GM12878 (cell line): ENCODE measurements around the gene FPR1. TPM values are rescaled to one million over a fixed set of nuclear protein-coding genes. Genes with fewer than 3 reads are reported as not detected.

ENCODE experiments used
- ATAC-seq: fragments of 200-7000 bp; cut with Tn5 transposase; 3 replicates; pipeline ENCODE4 v1.9.1; 2020; ENCODE audit warnings: mild to moderate bottlenecking, moderate library complexity
- BruUV-seq: library from RNA; stranded (reverse); fragments of 400-500 nt; replicated peaks from 2 replicates; lab custom pipeline; 2021; lab: Mats Ljungman, UMichigan
- CTCF ChIA-PET: fragments of 300-600 bp; sonication (Branson Sonifier 250); formaldehyde crosslinking; extraction: SDS; loops from one replicate; lab custom pipeline; 2021; ENCODE audit warnings: inconsistent platforms; lab: Yijun Ruan, JAX
- POLR2A ChIA-PET: fragments of 350-600 bp; formaldehyde crosslinking; extraction: SDS; loops from one replicate; lab custom pipeline; 2021; ENCODE audit warnings: inconsistent platforms; lab: Charles Lee
- RAD21 ChIA-PET: fragments of 300-600 bp; sonication (Branson Sonifier 250); formaldehyde crosslinking; loops from one replicate; lab custom pipeline; 2023; ENCODE audit warnings: antibody characterized with exemption; ENCODE audit not compliant: unreplicated experiment; lab: Charles Lee
- SMC1A ChIA-PET: fragments of 300-600 bp; sonication (Branson Sonifier 250); formaldehyde crosslinking; loops from one replicate; lab custom pipeline; 2023; ENCODE audit not compliant: unreplicated experiment, uncharacterized antibody; lab: Charles Lee
- DNase-seq: peaks from one replicate; pipeline ENCODE4 v3.0.0-alpha.2; 2011; ENCODE audit warnings: low read depth, low spot score
- FAIRE-seq: peaks from 3 replicates; lab custom pipeline; 2011; peaks lifted over from hg19 to GRCh38; lab: Jason Lieb, UNC
- H2AFZ ChIP-seq: 2 replicates; pipeline ENCODE4 v1.6.0; 2011; ENCODE audit warnings: low read depth, low read length, control low read depth; ENCODE audit not compliant: control insufficient read depth
- H3K27ac ChIP-seq: 2 replicates; pipeline ENCODE4 v1.5.1; 2011; ENCODE audit warnings: control low read depth; ENCODE audit not compliant: control insufficient read depth, insufficient read depth
- H3K27me3 ChIP-seq, 2 experiments: replicated peaks in 1 of 2; 2 replicates each; pipeline versions ENCODE4 v1.6.0 to v1.6.1; 2011; ENCODE audit warnings: low read length in 1 of 2; ENCODE audit not compliant: control insufficient read depth in 2 of 2, insufficient read depth in 2 of 2
- H3K36me3 ChIP-seq, 2 experiments: 2 replicates each; pipeline ENCODE4 v1.5.1; 2011; ENCODE audit warnings: low read length in 1 of 2; ENCODE audit not compliant: control insufficient read depth in 2 of 2, insufficient read depth in 2 of 2
- H3K4me1 ChIP-seq: 2 replicates; pipeline ENCODE4 v1.6.1; 2011; ENCODE audit warnings: mild to moderate bottlenecking, low read length, moderate library complexity, mixed read lengths; ENCODE audit not compliant: control insufficient read depth, insufficient read depth
- H3K4me2 ChIP-seq: 2 replicates; pipeline ENCODE4 v1.6.0; 2011; ENCODE audit warnings: control low read depth; ENCODE audit not compliant: control insufficient read depth, insufficient read depth
- H3K4me3 ChIP-seq: fragments of 200-600 bp; sonication (generic); 2 replicates; pipeline ENCODE4 v1.5.1; 2016
- H3K79me2 ChIP-seq: 2 replicates; pipeline ENCODE4 v1.6.0; 2011; ENCODE audit warnings: low read length; ENCODE audit not compliant: control insufficient read depth, insufficient read depth
- H3K9ac ChIP-seq: 2 replicates; pipeline ENCODE4 v1.8.0; 2011; ENCODE audit warnings: low read length, control low read depth, mixed read lengths; ENCODE audit not compliant: control insufficient read depth, insufficient read depth
- H3K9me3 ChIP-seq: replicated peaks from 3 replicates; pipeline ENCODE4 v1.5.1; 2011; ENCODE audit warnings: mild to moderate bottlenecking, low read length; ENCODE audit not compliant: control insufficient read depth, insufficient read depth
- H4K20me1 ChIP-seq: 2 replicates; pipeline ENCODE4 v1.6.0; 2011; ENCODE audit not compliant: control insufficient read depth, insufficient read depth
- BMI1 ChIP-seq: fragments of 450-650 bp; IDR thresholded peaks from 2 replicates; pipeline ENCODE4 v1.6.1; 2016; ENCODE audit warnings: mild to moderate bottlenecking, moderate library complexity, borderline replicate concordance
- E2F8 ChIP-seq: fragments of 450-650 bp; IDR thresholded peaks from 2 replicates; pipeline ENCODE4 v1.6.1; 2018; ENCODE audit warnings: mild to moderate bottlenecking, low read depth, moderate library complexity; ENCODE audit not compliant: partially characterized antibody
- IRF4 ChIP-seq: IDR thresholded peaks from 2 replicates; pipeline ENCODE4 v1.6.1; 2011; ENCODE audit warnings: low read depth, low read length
- JUND ChIP-seq: IDR thresholded peaks from 2 replicates; pipeline ENCODE4 v1.6.1; 2012; ENCODE audit warnings: low read depth, mild to moderate bottlenecking, low read length, improper control_type of control experiment, moderate library complexity
- MEF2A ChIP-seq: IDR thresholded peaks from 2 replicates; pipeline ENCODE4 v1.6.1; 2011; ENCODE audit warnings: low read depth, mild to moderate bottlenecking, low read length, moderate library complexity; ENCODE audit not compliant: insufficient read depth
- SMAD5 ChIP-seq: IDR thresholded peaks from 2 replicates; pipeline ENCODE4 v1.6.1; 2016; ENCODE audit warnings: antibody characterized with exemption, low read depth
- SMC3 ChIP-seq: IDR thresholded peaks from 2 replicates; pipeline ENCODE4 v1.6.1; 2011; ENCODE audit warnings: low read length, improper control_type of control experiment, borderline replicate concordance
- SREBF1 ChIP-seq: IDR thresholded peaks from 2 replicates; pipeline ENCODE4 v1.6.1; 2012; ENCODE audit warnings: mild to moderate bottlenecking, low read length
- TAF1 ChIP-seq: IDR thresholded peaks from 2 replicates; pipeline ENCODE4 v1.6.1; 2011; ENCODE audit warnings: mild to moderate bottlenecking, low read depth, low read length, borderline replicate concordance
- YBX1 ChIP-seq: fragments of 450-650 bp; IDR thresholded peaks from 2 replicates; pipeline ENCODE4 v1.6.1; 2016; ENCODE audit warnings: antibody characterized with exemption
- WGBS: methylation state at CpG from one replicate; pipeline ENCODE4 v1.1.6; 2016; ENCODE audit warnings: low lambda C conversion rate; ENCODE audit not compliant: insufficient replicate concordance, insufficient coverage; ENCODE audit errors: missing lambda C conversion rate; 5-methylcytosine and 5-hydroxymethylcytosine counted together
- in situ Hi-C: fragments of 300-500 bp; cut with MboI; formaldehyde crosslinking; loops from 9 replicates; pipeline ENCODE4 v1.14.3; 2018; ENCODE audit warnings: mixed read lengths
- intact Hi-C: fragments of 100-400 bp; cut with micrococcal nuclease; formaldehyde crosslinking; loops from one replicate; pipeline ENCODE4 v1.14.2; 2022; ENCODE audit not compliant: unreplicated experiment
- polyA plus RNA-seq, 11 experiments: library from polyadenylated mRNA; depleted of rRNA in 4 of 11; unstranded in 6 of 11; stranded (reverse) in 5 of 11; fragments of >200 nt; fragmentation: Nextera tagmentation in 4 of 11; fragmentation: Illumina TruSeq in 1 of 11; extraction: Ambion mirVana in 4 of 11; extraction: Trizol in 1 of 11; gene quantifications; 1 replicate in 1 of 11; 2 replicates in 10 of 11; pipeline versions ENCODE4 v1.2.1 to v1.2.3, GENCODE V29; 2011 to 2016; ENCODE audit warnings: inconsistent platforms in 2 of 11, missing spikeins in 2 of 11, low read depth in 1 of 11
- total RNA-seq, 4 experiments: library from RNA; depleted of rRNA in 3 of 4; stranded (reverse); fragments of >200 nt in 3 of 4; fragmentation: Illumina TruSeq in 1 of 4; extraction: Trizol in 1 of 4; gene quantifications; 2 replicates each; pipeline versions ENCODE4 v1.2.1 to v1.2.3, GENCODE V29; 2013 to 2021
- TF ChIP-seq, protein P1 (sequence below): fragments of 450-650 bp; IDR thresholded peaks from 2 replicates; pipeline ENCODE4 v1.6.1; 2017; ENCODE audit warnings: mild to moderate bottlenecking, low read depth, inconsistent platforms; ENCODE audit not compliant: poor library complexity, severe bottlenecking

The FPR1 gene
- total and polyA plus RNA-seq, 10 of the 15 experiments (the other 5 are each of a cell fraction or from before 2014, with no cell fraction given): not detected

- 57% methylated on average over 4 of the region's 4 CpGs for WGBS
- in situ Hi-C loops (no loop called here), intact Hi-C loops (no loop called here)
- no peaks in the 10 kb centered on the region for H4K20me1 ChIP-seq
- ChIA-PET RAD21 (interaction anchor here (0.6 kb wide), 1 partner anchor 50 kb away, joined by 3 read pairs; no protein-coding TSS in a partner anchor), CTCF (no interaction called here), SMC1A (no interaction called here)
- H3K27ac ChIP-seq: no peak overlapping the region
- H3K27me3 ChIP-seq: no peaks in the 10 kb centered on the region
- FAIRE-seq (no peak), DNase-seq (no peak), ATAC-seq (no peak)
- no peaks in the 10 kb centered on the region; the same call in 2 of the 3 replicates for H3K9me3 ChIP-seq
- H2AFZ ChIP-seq: no peak overlapping the region
- no peak overlapping the region for H3K4me2 ChIP-seq
- H3K4me3 ChIP-seq: no peak overlapping the region
- no TSS peak for BruUV-seq
- no peaks in the 10 kb centered on the region for H3K4me1 ChIP-seq
- no peaks in the 10 kb centered on the region for H3K36me3 ChIP-seq
- no peak overlapping the region for H3K9ac ChIP-seq
- peaks cover 3% of the 10 kb centered on the region for H3K79me2 ChIP-seq
- TF ChIP-seq SMC3 (no peak), SREBF1 (no peak), MEF2A (no peak), SMAD5 (no peak), IRF4 (no peak), YBX1 (no peak), E2F8 (no peak), JUND (no peak), TAF1 (no peak), BMI1 (no peak)
- TF ChIP-seq, protein P1, sequence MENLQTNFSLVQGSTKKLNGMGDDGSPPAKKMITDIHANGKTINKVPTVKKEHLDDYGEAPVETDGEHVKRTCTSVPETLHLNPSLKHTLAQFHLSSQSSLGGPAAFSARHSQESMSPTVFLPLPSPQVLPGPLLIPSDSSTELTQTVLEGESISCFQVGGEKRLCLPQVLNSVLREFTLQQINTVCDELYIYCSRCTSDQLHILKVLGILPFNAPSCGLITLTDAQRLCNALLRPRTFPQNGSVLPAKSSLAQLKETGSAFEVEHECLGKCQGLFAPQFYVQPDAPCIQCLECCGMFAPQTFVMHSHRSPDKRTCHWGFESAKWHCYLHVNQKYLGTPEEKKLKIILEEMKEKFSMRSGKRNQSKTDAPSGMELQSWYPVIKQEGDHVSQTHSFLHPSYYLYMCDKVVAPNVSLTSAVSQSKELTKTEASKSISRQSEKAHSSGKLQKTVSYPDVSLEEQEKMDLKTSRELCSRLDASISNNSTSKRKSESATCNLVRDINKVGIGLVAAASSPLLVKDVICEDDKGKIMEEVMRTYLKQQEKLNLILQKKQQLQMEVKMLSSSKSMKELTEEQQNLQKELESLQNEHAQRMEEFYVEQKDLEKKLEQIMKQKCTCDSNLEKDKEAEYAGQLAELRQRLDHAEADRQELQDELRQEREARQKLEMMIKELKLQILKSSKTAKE: no peak
- TF ChIP-seq, all 136 proteins: peak for 0
- POLR2A ChIA-PET: interaction anchor here (0.6 to 0.7 kb wide), 2 partner anchors 244 to 824 kb away, joined by 3 to 4 read pairs; no protein-coding TSS in a partner anchor
Observed at GRCh38 chr19:51708811-51709210, 42.9 kb downstream of the FPR1 start.
